Upper lobe of left lung (tissue), 6 donors: ENCODE measurements around the gene VLDLR. TPM values are rescaled to one million over a fixed set of nuclear protein-coding genes. Genes with fewer than 3 reads are reported as not detected.

Source experiments
- ATAC-seq, 2 donors: fragments of 200-7000 bp; cut with Tn5 transposase; one replicate each; pipeline ENCODE4 v1.9.1; 2022; ENCODE audit warnings: mild to moderate bottlenecking in 2 of 2, moderate library complexity in 2 of 2; ENCODE audit not compliant: low FRiP score in 2 of 2
- DNase-seq, 2 donors: peaks; one replicate each; pipeline ENCODE4 v3.0.0-alpha.2; 2019 to 2020
- H3K27ac ChIP-seq, 4 donors: fragments of 200-600 bp; sonication (generic); one replicate each; pipeline ENCODE4 v1.5.1; 2016 to 2019
- H3K27me3 ChIP-seq, 4 donors: fragments of 200-600 bp; sonication (generic); one replicate each; pipeline ENCODE4 v1.5.1; 2017 to 2019
- H3K36me3 ChIP-seq, 4 donors: fragments of 200-600 bp; sonication (generic); one replicate each; pipeline ENCODE4 v1.5.1; 2016 to 2019
- H3K4me1 ChIP-seq, 4 donors: fragments of 200-600 bp; sonication (generic); one replicate each; pipeline ENCODE4 v1.5.1; 2018 to 2019
- H3K4me3 ChIP-seq, 4 donors: fragments of 200-600 bp; sonication (generic); one replicate each; pipeline ENCODE4 v1.5.1; 2017 to 2019; ENCODE audit warnings: mild to moderate bottlenecking in 2 of 4, moderate library complexity in 1 of 4
- H3K9me3 ChIP-seq, 4 donors: fragments of 200-600 bp; sonication (generic); one replicate each; pipeline ENCODE4 v1.5.1; 2018 to 2019
- EP300 ChIP-seq, 4 donors: sonication (generic); formaldehyde crosslinking; IDR thresholded peaks; one replicate each; pipeline ENCODE4 v1.5.1; 2017; ENCODE audit warnings: antibody characterized with exemption in 4 of 4, control low read depth in 2 of 4
- POLR2A ChIP-seq, 4 donors: fragments of 450-650 bp; IDR thresholded peaks; one replicate each; pipeline ENCODE4 v1.5.1; 2016 to 2017; ENCODE audit warnings: antibody characterized with exemption in 4 of 4, mild to moderate bottlenecking in 2 of 4
- POLR2AphosphoS5 ChIP-seq, 2 donors: sonication (generic); formaldehyde crosslinking; IDR thresholded peaks; one replicate each; pipeline ENCODE4 v1.5.1; 2017; ENCODE audit warnings: antibody characterized with exemption in 2 of 2
- WGBS, 2 donors: methylation state at CpG; one replicate each; pipeline ENCODE4 v1.1.5; 2017 to 2018; 5-methylcytosine and 5-hydroxymethylcytosine counted together
- total RNA-seq, 6 donors: library from RNA; depleted of rRNA in 4 of 6; stranded (reverse); fragments of >200 nt in 4 of 6; gene quantifications; one replicate each; pipeline versions ENCODE4 v1.1.0 to v1.2.1, GENCODE V29; 2016 to 2021
- TF ChIP-seq, protein P1 (sequence below), 6 experiments: fragments of 450-650 bp in 4 of 6; fragments of 200-600 bp in 2 of 6; sonication (generic) in 2 of 6; IDR thresholded peaks; one replicate each; pipeline ENCODE4 v1.5.1; 2016 to 2019; ENCODE audit warnings: antibody characterized with exemption in 6 of 6
- donor health status: DM: no; HTN: no; CAD: no; lungs with moderate emphysema.
- donor health status: DM: no; HTN: yes; CAD: no; lungs with severe emphysema.

Gene VLDLR
- total RNA-seq, 6 donors from 2014 or later: 3.1 to 25.3 (median 11.9) TPM

DNA sequence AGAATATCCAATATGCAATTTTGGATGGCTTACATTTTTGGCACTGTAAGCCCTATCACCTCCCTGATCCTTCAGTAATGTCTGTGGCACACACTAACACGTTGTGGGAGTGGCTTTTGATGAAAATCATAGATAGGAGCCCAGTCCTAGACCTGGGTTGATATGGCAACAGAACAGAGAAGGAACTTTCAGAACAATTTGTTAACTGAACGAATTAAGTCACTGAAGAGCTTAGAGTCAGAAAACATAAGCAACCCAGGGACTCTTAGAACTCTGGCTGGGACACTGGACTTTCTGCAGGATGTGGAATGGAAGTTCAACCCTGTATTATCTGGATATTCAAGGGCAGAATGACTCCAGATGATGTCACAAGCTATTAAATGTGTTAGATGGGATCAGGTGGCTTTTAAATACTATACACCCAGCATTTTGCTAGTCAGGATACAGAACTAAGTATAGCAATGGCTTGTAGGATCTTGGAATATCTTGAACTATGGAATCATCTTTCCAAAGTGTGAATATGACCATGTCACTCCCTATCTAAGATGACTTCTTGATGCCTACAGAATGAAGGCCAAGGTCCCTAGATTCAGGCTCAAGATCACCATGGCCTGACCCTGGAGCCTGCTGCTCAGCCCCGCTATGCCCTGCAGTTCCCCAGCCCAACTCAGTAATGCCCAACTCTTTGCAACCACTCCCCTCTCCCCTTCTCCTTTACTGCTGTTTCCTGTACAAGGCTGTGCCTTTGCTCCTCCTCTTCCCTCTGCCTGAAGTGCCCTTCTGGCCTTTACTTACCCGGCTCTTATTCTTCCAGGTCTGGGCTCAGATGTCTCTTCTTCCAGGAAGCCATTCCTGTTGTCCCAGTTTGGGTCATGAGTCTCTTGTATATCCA lies 42.8 kb downstream of the VLDLR start:
- 62 to 68% methylated on average over 4 of the region's 4 CpGs for WGBS, 2 donors
- no peaks in the 10 kb centered on the region for H3K9me3 ChIP-seq
- no peaks in the 10 kb centered on the region for H3K36me3 ChIP-seq
- H3K27me3 ChIP-seq: no peaks in the 10 kb centered on the region
- no peak overlapping the region for H3K27ac ChIP-seq
- TF ChIP-seq POLR2A (IDR thresholded peaks at IDR 0.05): no peak
- TF ChIP-seq, protein P1, sequence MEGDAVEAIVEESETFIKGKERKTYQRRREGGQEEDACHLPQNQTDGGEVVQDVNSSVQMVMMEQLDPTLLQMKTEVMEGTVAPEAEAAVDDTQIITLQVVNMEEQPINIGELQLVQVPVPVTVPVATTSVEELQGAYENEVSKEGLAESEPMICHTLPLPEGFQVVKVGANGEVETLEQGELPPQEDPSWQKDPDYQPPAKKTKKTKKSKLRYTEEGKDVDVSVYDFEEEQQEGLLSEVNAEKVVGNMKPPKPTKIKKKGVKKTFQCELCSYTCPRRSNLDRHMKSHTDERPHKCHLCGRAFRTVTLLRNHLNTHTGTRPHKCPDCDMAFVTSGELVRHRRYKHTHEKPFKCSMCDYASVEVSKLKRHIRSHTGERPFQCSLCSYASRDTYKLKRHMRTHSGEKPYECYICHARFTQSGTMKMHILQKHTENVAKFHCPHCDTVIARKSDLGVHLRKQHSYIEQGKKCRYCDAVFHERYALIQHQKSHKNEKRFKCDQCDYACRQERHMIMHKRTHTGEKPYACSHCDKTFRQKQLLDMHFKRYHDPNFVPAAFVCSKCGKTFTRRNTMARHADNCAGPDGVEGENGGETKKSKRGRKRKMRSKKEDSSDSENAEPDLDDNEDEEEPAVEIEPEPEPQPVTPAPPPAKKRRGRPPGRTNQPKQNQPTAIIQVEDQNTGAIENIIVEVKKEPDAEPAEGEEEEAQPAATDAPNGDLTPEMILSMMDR (IDR thresholded peaks at IDR 0.05): no peak
- ATAC-seq (no peak), DNase-seq (no peak)
- no peak overlapping the region for H3K4me3 ChIP-seq
- H3K4me1 ChIP-seq: no peaks in the 10 kb centered on the region

DNA sequence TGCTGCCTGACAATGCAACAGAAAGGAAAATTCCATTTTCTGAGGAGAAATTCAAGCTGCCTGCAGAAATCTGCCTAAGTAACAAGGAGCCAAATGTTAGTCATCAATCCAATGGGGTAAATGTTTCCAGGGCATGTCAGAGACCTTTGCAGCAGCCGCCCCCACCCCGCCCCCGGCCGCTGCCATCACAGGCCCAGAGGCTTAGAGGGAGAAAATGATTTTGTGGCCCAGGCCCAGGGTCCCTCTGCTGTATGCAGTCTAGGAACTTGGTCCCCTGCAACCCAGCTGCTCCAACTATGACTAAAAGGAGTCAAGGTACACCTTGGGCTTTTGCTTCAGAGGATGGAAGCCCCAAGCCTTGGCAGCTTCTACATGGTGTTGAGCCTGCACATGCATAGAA lies 45.0 kb downstream of the VLDLR start:
- H3K27me3 ChIP-seq: no peaks in the 10 kb centered on the region
- H3K4me1 ChIP-seq: no peaks in the 10 kb centered on the region
- ATAC-seq (no peak), DNase-seq (peak in 1 of 2 donors; percentile 49)
- H3K4me3 ChIP-seq: no peak overlapping the region
- H3K27ac ChIP-seq: no peak overlapping the region
- no peak for TF ChIP-seq POLR2A (IDR thresholded peaks at IDR 0.05)
- no peak for TF ChIP-seq EP300 (IDR thresholded peaks at IDR 0.05)
- TF ChIP-seq, protein P1 (IDR thresholded peaks at IDR 0.05): no peak
- TF ChIP-seq POLR2AphosphoS5 (IDR thresholded peaks at IDR 0.05): no peak
- no peaks in the 10 kb centered on the region for H3K36me3 ChIP-seq
- 96 to 100% methylated on average over 4 of the region's 4 CpGs for WGBS, 2 donors
- no peaks in the 10 kb centered on the region for H3K9me3 ChIP-seq

DNA sequence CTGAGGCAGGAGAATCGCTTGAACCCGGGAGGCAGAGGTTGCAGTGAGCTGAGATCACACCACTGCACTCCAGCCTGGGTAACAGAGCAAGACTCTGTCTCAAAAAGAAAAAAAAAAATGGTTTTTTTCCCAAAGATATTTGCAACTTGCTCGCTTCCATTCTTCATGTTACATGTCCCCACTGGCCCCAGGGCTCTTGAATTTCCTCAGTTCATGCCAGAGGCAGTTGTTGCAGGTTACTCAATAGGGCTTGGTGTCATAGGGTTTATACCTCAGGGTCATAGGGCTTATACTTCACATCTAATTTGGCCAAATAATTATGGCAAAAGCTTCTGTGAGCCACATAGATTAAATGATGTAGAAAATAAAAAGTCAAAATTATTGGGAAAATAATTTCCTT lies 51.6 kb downstream of the VLDLR start:
- DNase-seq: no peak
- no peaks in the 10 kb centered on the region for H3K9me3 ChIP-seq
- TF ChIP-seq, protein P1 (IDR thresholded peaks at IDR 0.05): no peak
- TF ChIP-seq POLR2AphosphoS5 (IDR thresholded peaks at IDR 0.05): no peak
- TF ChIP-seq EP300 (IDR thresholded peaks at IDR 0.05): no peak
- no peak for TF ChIP-seq POLR2A (IDR thresholded peaks at IDR 0.05)
- WGBS, 2 donors: 95 to 100% methylated on average over 3 of the region's 3 CpGs
- H3K4me1 ChIP-seq: no peaks in the 10 kb centered on the region
- no peak for ATAC-seq
- H3K27me3 ChIP-seq: no peaks in the 10 kb centered on the region
- no peak overlapping the region for H3K27ac ChIP-seq
- no peaks in the 10 kb centered on the region for H3K36me3 ChIP-seq
- no peak overlapping the region for H3K4me3 ChIP-seq

DNA sequence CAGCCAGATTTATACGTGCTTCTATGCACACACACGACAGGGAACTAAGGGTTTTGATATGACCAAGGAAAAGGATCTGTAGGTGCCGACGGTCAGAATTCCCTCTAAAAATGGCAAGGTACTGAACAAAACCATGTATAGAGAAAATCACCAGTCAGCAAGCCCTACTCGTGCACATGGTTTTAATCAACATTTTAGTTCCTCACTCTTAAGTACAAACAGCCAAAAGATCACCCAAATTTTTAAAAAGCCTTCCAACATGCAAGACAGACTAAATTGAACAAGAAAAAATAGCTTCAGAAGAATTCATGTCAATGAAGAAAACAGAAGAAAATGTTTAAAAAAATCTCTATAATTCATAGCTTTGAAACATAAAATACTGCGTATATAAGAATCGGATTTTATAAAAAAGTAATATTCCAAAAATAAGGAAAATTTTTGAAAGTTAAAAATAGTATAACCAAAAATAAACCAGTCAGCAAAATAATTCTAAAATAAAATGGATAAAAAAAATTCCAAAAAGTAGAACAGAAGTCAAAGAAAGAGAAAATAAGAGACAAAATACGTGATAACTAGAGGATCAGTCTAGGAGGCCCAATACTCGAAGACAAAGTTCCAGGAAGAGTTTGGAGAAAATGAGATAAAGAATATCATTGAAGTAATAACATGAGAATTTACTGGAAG lies 52.7 kb downstream of the VLDLR start:
- 91% methylated on average over 9 of the region's 9 CpGs for WGBS, 2 donors
- H3K27ac ChIP-seq: no peak overlapping the region
- no peaks in the 10 kb centered on the region for H3K4me1 ChIP-seq
- no peaks in the 10 kb centered on the region for H3K9me3 ChIP-seq
- H3K36me3 ChIP-seq: no peaks in the 10 kb centered on the region
- ATAC-seq (no peak), DNase-seq (no peak)
- H3K4me3 ChIP-seq: no peak overlapping the region
- TF ChIP-seq, protein P1 (IDR thresholded peaks at IDR 0.05): no peak
- TF ChIP-seq POLR2A (IDR thresholded peaks at IDR 0.05) (no peak), EP300 (IDR thresholded peaks at IDR 0.05) (no peak), POLR2AphosphoS5 (IDR thresholded peaks at IDR 0.05) (no peak)
- H3K27me3 ChIP-seq: no peaks in the 10 kb centered on the region
